ENCODE measurements around the gene PELI2.

PELI2 gene

GRCh38 chr14:56124327-56124726 is 6.1 kb downstream of the PELI2 start:
- H3K9ac ChIP-seq (ENCODE audit: low read length) = no peak overlapping the region
- H3K9me2 ChIP-seq (replicated peaks; ENCODE audit: insufficient read depth, low read length) = no peaks in the 10 kb centered on the region
- no peak overlapping the region for H3K27ac ChIP-seq (ENCODE audit: low read depth, low read length)
- H3K27me3 ChIP-seq (ENCODE audit: low read length) = no peaks in the 10 kb centered on the region; the same call in 1 of the 2 replicates
- no peaks in the 10 kb centered on the region for H4K20me1 ChIP-seq (ENCODE audit: low read depth, low read length)
- H3K79me2 ChIP-seq (ENCODE audit: insufficient read depth, low read length) = no peaks in the 10 kb centered on the region
- no peak overlapping the region for H2AFZ ChIP-seq (ENCODE audit: low read depth, low read length, severe bottlenecking)
- H3F3A ChIP-seq (ENCODE audit: insufficient read depth) = no peaks in the 10 kb centered on the region
- H3K4me2 ChIP-seq (ENCODE audit: low read depth, low read length, poor library complexity, severe bottlenecking) = no peak overlapping the region
- no peak overlapping the region for H3K4me3 ChIP-seq (ENCODE audit: insufficient read depth, low read length, poor library complexity, severe bottlenecking)
- TF ChIP-seq EZH2phosphoT487 (conservative IDR thresholded peaks at IDR 0.05; ENCODE audit: low read length) (no peak), CTCF (IDR thresholded peaks at IDR 0.05; ENCODE audit: insufficient read depth, low read length, poor library complexity, severe bottlenecking) (no peak)
- no peaks in the 10 kb centered on the region for H3K36me3 ChIP-seq (ENCODE audit: low read length)
- no peaks in the 10 kb centered on the region for H3K9me3 ChIP-seq (ENCODE audit: insufficient read depth, low read length)

GRCh38 chr14:56125772-56126636 is 7.8 kb downstream of the PELI2 start:
- Histone ChIP-seq H3K9me3 (ENCODE audit: insufficient read depth, low read length) (no peaks in the 10 kb centered on the region), H3K9me2 (replicated peaks; ENCODE audit: insufficient read depth, low read length) (no peaks in the 10 kb centered on the region), H3K27ac (ENCODE audit: low read depth, low read length) (no peak overlapping the region), H2AFZ (ENCODE audit: low read depth, low read length, severe bottlenecking) (no peak overlapping the region), H3K4me2 (ENCODE audit: low read depth, low read length, poor library complexity, severe bottlenecking) (no peak overlapping the region), H3K27me3 (ENCODE audit: low read length) (no peaks in the 10 kb centered on the region; the same call in 1 of the 2 replicates), H3K9ac (ENCODE audit: low read length) (no peak overlapping the region), H3K79me2 (ENCODE audit: insufficient read depth, low read length) (no peaks in the 10 kb centered on the region), H3K4me3 (ENCODE audit: insufficient read depth, low read length, poor library complexity, severe bottlenecking) (no peak overlapping the region), H3K36me3 (ENCODE audit: low read length) (no peaks in the 10 kb centered on the region), H4K20me1 (ENCODE audit: low read depth, low read length) (no peaks in the 10 kb centered on the region), H3F3A (ENCODE audit: insufficient read depth) (no peaks in the 10 kb centered on the region)
- TF ChIP-seq CTCF (IDR thresholded peaks at IDR 0.05; ENCODE audit: insufficient read depth, low read length, poor library complexity, severe bottlenecking) (no peak), EZH2phosphoT487 (conservative IDR thresholded peaks at IDR 0.05; ENCODE audit: low read length) (no peak)

- Histone ChIP-seq H3K9me3 (ENCODE audit: insufficient read depth, low read length) (no peaks in the 10 kb centered on the region), H4K20me1 (ENCODE audit: low read depth, low read length) (no peaks in the 10 kb centered on the region), H3K79me2 (ENCODE audit: insufficient read depth, low read length) (no peaks in the 10 kb centered on the region), H3K36me3 (ENCODE audit: low read length) (no peaks in the 10 kb centered on the region), H2AFZ (ENCODE audit: low read depth, low read length, severe bottlenecking) (no peak overlapping the region), H3K4me2 (ENCODE audit: low read depth, low read length, poor library complexity, severe bottlenecking) (no peak overlapping the region), H3F3A (ENCODE audit: insufficient read depth) (no peaks in the 10 kb centered on the region), H3K27ac (ENCODE audit: low read depth, low read length) (no peak overlapping the region), H3K27me3 (ENCODE audit: low read length) (no peaks in the 10 kb centered on the region; the same call in 1 of the 2 replicates), H3K9me2 (replicated peaks; ENCODE audit: insufficient read depth, low read length) (no peaks in the 10 kb centered on the region), H3K4me3 (ENCODE audit: insufficient read depth, low read length, poor library complexity, severe bottlenecking) (no peak overlapping the region), H3K9ac (ENCODE audit: low read length) (no peak overlapping the region)
- TF ChIP-seq EZH2phosphoT487 (conservative IDR thresholded peaks at IDR 0.05; ENCODE audit: low read length) (no peak), CTCF (IDR thresholded peaks at IDR 0.05; ENCODE audit: insufficient read depth, low read length, poor library complexity, severe bottlenecking) (no peak)
Measured at GRCh38 chr14:56126637-56126913, 8.4 kb downstream of the PELI2 start.

Measured in SU-DHL-6 (cell line).